GM21381 (cell line): ENCODE results near the gene SMOC2.

Experiments
- ATAC-seq: cut with Tn5 transposase; IDR thresholded peaks from one replicate; pipeline ENCODE4 v1.9.1; 2021; ENCODE audit warnings: mild to moderate bottlenecking, moderate library complexity; ENCODE audit not compliant: unreplicated experiment

SMOC2 gene

GRCh38 chr6:168618546-168619315 lies 177.7 kb downstream of the SMOC2 start:
- no peak for ATAC-seq

- no peak for ATAC-seq
These were observed 178.8 kb downstream of the SMOC2 start for GRCh38 chr6:168619560-168620314.

GRCh38 chr6:168620578-168620977 lies 179.6 kb downstream of the SMOC2 start:
- ATAC-seq, result no peak

- no peak for ATAC-seq
These were observed 182.8 kb downstream of the SMOC2 start for GRCh38 chr6:168623736-168624135.

GRCh38 chr6:168624540-168624939 lies 183.6 kb downstream of the SMOC2 start:
- no peak for ATAC-seq

GRCh38 chr6:168624948-168625347 lies 184.0 kb downstream of the SMOC2 start:
- no peak for ATAC-seq

GRCh38 chr6:168625602-168626001 lies 184.6 kb downstream of the SMOC2 start:
- ATAC-seq, result no peak

GRCh38 chr6:168626046-168626602 lies 185.1 kb downstream of the SMOC2 start:
- ATAC-seq, result no peak

GRCh38 chr6:168627506-168628175 lies 186.7 kb downstream of the SMOC2 start:
- ATAC-seq, result no peak

GRCh38 chr6:168628176-168628553 lies 187.2 kb downstream of the SMOC2 start:
- ATAC-seq, result no peak

GRCh38 chr6:168628732-168629245 lies 187.8 kb downstream of the SMOC2 start:
- ATAC-seq, result no peak

GRCh38 chr6:168631564-168631963 lies 190.6 kb downstream of the SMOC2 start:
- no peak for ATAC-seq

- ATAC-seq, result no peak
These were observed 191.7 kb downstream of the SMOC2 start for GRCh38 chr6:168632694-168633093.

GRCh38 chr6:168634541-168635328 lies 193.8 kb downstream of the SMOC2 start:
- ATAC-seq, result no peak

GRCh38 chr6:168636147-168637004 lies 195.4 kb downstream of the SMOC2 start:
- no peak for ATAC-seq

- ATAC-seq, result no peak
These were observed 196.8 kb downstream of the SMOC2 start for GRCh38 chr6:168637834-168638233.

GRCh38 chr6:168638468-168639271 lies 197.7 kb downstream of the SMOC2 start:
- no peak for ATAC-seq

- no peak for ATAC-seq
These were observed 199.2 kb downstream of the SMOC2 start for GRCh38 chr6:168640181-168640580.

- no peak for ATAC-seq
These were observed 199.8 kb downstream of the SMOC2 start for GRCh38 chr6:168640768-168641167.
